Skeletal muscle satellite cell (primary cell): ENCODE data around the gene COL1A1. TPM values are rescaled to one million over a fixed set of nuclear protein-coding genes. Genes with fewer than 3 reads are reported as not detected.

Experiments
- H3K27me3 ChIP-seq: 2 replicates; pipeline ENCODE4 v1.7.0; 2013; ENCODE audit warnings: low read length; ENCODE audit not compliant: control insufficient read depth, insufficient read depth
- H3K36me3 ChIP-seq: 2 replicates; pipeline ENCODE4 v1.7.0; 2013; ENCODE audit warnings: mild to moderate bottlenecking, control low read depth, low read length; ENCODE audit not compliant: insufficient read depth
- H3K4me1 ChIP-seq: 2 replicates; pipeline ENCODE4 v1.7.0; 2013; ENCODE audit warnings: low read length; ENCODE audit not compliant: control insufficient read depth, insufficient read depth
- H3K4me2 ChIP-seq: 2 replicates; pipeline ENCODE4 v1.7.0; 2013; ENCODE audit warnings: mild to moderate bottlenecking, low read length
- H3K4me3 ChIP-seq: 2 replicates; pipeline ENCODE4 v1.7.0; 2013; ENCODE audit warnings: low read length
- H3K9ac ChIP-seq: 2 replicates; pipeline ENCODE4 v1.7.0; 2013; ENCODE audit warnings: mild to moderate bottlenecking, low read depth, low read length, moderate library complexity
- H3K9me3 ChIP-seq: replicated peaks from 2 replicates; pipeline ENCODE4 v1.7.0; 2013; ENCODE audit warnings: mild to moderate bottlenecking, control low read depth, low read length
- total RNA-seq: library from RNA; depleted of rRNA; stranded (reverse); fragments of >200 nt; gene quantifications from 2 replicates; pipeline ENCODE4 v1.2.3, GENCODE V29; 2012; rRNA removed

COL1A1 gene
- total RNA-seq, result 1,202 and 1,869 TPM in 2 replicates

- H3K4me3 ChIP-seq, result peak within 1 kb of the TSS; percentile 85
- peak within 1 kb of the TSS; percentile 100 for H3K9ac ChIP-seq
- H3K4me1 ChIP-seq, result peaks cover 74% of the 10 kb centered on the region
- peaks cover 38% of the 10 kb centered on the region for H3K36me3 ChIP-seq
- H3K9me3 ChIP-seq, result no peaks in the 10 kb centered on the region
- H3K4me2 ChIP-seq, result peak within 1 kb of the TSS; percentile 83
- no peaks in the 10 kb centered on the region for H3K27me3 ChIP-seq
Observed at GRCh38 chr17:50201276-50201854, at the start of gene COL1A1. Gene COL1A1 (minus strand): TSS chr17:50201631. CDS start chr17:50201513, 118 bp downstream.

DNA sequence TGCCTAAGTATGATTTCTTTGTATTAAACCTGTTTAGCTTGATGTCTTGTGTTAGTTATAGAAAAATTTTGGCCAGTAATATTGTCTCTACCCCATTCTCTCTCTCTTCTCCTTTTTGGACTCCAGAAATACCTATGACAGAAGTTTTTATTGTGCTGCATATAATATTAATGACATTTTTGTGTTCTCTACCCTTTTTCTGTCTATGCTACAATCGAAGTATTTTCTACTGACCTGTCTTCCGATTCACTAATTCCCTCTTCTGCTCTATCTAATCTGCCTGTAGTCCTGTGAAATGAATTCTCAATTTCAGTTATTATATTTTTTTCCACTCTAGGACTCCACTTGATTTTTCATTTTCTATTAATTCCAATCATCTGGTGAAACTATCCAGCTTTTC is 46.8 kb upstream of the COL1A1 start:
- no peak overlapping the region for H3K4me2 ChIP-seq

DNA sequence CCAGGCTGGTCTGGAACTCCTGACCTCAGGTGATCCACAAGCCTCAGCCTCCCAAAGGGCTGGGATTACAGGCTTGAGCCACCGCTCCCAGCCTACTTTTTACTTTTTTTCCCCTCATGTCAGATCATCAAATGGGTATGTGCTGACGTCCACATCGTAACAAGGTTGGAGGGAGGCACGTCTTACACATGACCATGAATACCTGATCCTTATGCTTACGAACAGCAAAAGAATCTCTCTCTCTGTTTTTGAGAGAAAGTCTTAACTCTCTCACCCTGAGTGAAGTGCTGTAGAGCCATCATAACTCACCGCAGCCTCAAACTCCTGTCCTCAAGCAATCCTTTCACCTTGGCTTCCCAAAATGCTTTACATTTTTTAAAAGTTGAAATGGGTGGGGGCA is 43.3 kb upstream of the COL1A1 start:
- Histone ChIP-seq H3K9ac (no peak overlapping the region), H3K27me3 (no peaks in the 10 kb centered on the region), H3K4me2 (no peak overlapping the region), H3K36me3 (no peaks in the 10 kb centered on the region), H3K9me3 (peaks cover 12% of the 10 kb centered on the region), H3K4me3 (no peak overlapping the region), H3K4me1 (peaks cover 4% of the 10 kb centered on the region)

More for the DNA sequence above, 46.8 kb upstream of the COL1A1 start:
- Histone ChIP-seq H3K9ac (no peak overlapping the region), H3K27me3 (no peaks in the 10 kb centered on the region), H3K9me3 (peaks cover 12% of the 10 kb centered on the region), H3K4me1 (no peaks in the 10 kb centered on the region), H3K36me3 (no peaks in the 10 kb centered on the region), H3K4me3 (no peak overlapping the region)

DNA sequence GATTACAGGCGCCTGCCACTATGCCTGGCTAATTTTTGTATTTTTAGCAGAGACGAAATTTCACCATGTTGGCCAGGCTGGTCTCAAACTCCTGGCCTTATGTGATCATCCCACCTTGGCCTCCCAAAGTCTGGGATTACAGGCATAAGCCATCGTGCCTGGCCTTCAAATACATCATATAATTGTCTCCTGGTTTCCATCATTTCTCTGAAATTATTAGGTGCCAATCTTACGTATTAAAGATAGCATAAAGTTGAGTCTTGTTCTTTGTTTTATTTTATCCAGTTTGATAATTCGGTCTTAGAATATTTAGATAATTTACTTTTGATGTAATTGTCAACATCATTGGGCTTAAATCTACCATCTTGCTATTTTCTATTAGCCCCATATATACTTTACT is 40.0 kb upstream of the COL1A1 start:
- Histone ChIP-seq H3K9me3 (no peaks in the 10 kb centered on the region), H3K27me3 (no peaks in the 10 kb centered on the region), H3K4me3 (no peak overlapping the region), H3K4me2 (no peak overlapping the region), H3K9ac (no peak overlapping the region), H3K4me1 (peaks cover 4% of the 10 kb centered on the region), H3K36me3 (no peaks in the 10 kb centered on the region)

- H3K9ac ChIP-seq, result no peak overlapping the region
- no peak overlapping the region for H3K4me2 ChIP-seq
- H3K4me1 ChIP-seq, result peaks cover 4% of the 10 kb centered on the region
- no peaks in the 10 kb centered on the region for H3K9me3 ChIP-seq
- H3K4me3 ChIP-seq, result no peak overlapping the region
- H3K27me3 ChIP-seq, result no peaks in the 10 kb centered on the region
- H3K36me3 ChIP-seq, result no peaks in the 10 kb centered on the region
Observed at GRCh38 chr17:50240851-50241250, 39.4 kb upstream of the COL1A1 start.

DNA sequence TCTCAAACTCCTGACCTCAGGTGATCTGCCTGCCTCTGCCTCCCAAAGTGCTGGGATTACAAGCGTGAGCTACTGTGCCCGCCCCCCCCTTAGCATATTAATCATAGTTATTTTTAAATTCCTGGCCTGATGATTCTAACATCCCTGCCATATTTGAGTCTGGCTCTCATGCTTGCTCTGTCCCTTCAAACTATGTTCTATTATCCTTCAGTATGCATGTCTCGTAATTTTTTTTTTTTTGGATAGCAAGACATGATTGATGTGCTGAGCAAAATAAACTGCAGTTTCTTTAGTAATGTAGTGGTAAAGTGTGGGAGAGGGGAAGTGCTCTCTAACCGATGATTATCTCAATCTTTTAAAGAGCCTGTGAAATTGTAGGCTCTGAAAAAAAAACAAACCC is 38.5 kb upstream of the COL1A1 start:
- Histone ChIP-seq H3K36me3 (no peaks in the 10 kb centered on the region), H3K4me2 (no peak overlapping the region), H3K4me1 (peaks cover 4% of the 10 kb centered on the region), H3K9me3 (no peaks in the 10 kb centered on the region), H3K4me3 (no peak overlapping the region), H3K27me3 (no peaks in the 10 kb centered on the region), H3K9ac (no peak overlapping the region)

DNA sequence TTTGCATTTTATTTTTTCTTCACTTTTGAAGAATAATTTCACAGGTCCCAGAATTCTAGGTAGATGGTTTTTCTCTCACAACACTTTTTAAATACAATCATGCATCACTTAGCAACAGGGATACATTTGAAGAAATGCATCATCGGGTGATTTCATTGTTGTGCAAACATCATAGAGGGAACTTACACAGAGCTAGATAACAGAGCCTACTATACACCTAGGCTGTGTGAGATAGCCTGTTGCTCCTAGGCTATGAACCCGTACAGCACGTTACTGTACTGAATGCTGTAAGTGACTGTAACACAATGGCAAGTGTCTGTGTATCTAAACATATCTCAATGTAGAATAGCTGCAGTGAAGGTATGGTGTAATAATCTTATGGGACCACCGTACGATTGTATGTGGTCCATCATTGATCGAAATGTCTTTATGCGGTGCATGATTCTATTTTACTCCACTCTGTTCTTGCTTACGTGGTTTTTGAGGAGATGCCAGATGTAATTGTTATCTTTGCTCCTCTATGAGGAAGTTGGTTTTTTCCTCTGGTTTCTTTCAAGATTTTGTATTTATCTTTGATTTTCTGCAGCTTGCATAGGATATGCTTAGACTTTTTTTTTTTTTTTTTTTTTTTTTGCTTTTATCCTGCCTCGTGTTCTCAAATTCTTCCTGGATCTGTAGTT is 37.3 kb upstream of the COL1A1 start:
- H3K4me3 ChIP-seq, result no peak overlapping the region
- no peaks in the 10 kb centered on the region for H3K36me3 ChIP-seq
- no peak overlapping the region for H3K9ac ChIP-seq
- H3K4me1 ChIP-seq, result peaks cover 4% of the 10 kb centered on the region
- no peak overlapping the region for H3K4me2 ChIP-seq
- no peaks in the 10 kb centered on the region for H3K27me3 ChIP-seq
- no peaks in the 10 kb centered on the region for H3K9me3 ChIP-seq

GRCh38 chr17:50237901-50238300 is 36.5 kb upstream of the COL1A1 start:
- H3K4me2 ChIP-seq, result no peak overlapping the region
- H3K9ac ChIP-seq, result no peak overlapping the region
- H3K27me3 ChIP-seq, result no peaks in the 10 kb centered on the region
- no peaks in the 10 kb centered on the region for H3K9me3 ChIP-seq
- H3K4me1 ChIP-seq, result peaks cover 4% of the 10 kb centered on the region
- H3K36me3 ChIP-seq, result no peaks in the 10 kb centered on the region
- H3K4me3 ChIP-seq, result no peak overlapping the region

DNA sequence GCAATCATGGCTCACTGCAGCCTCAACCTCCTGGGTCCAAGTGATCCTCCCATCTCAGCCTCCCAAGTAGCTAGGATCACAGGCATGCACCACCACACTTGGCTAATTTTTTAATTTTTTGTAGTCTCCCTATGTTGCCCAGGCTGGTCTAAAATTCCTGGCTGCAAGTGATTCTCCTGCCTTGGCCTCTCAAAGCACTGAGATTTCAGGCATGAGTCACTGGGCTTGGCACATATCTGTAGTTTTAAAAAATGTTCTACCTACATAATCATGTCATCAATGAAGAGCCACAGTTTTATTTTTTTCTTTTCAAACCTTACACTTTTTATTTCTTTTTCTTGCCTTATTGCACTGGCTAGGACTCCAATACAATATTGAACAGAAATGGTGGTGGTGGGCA is 33.1 kb upstream of the COL1A1 start:
- Histone ChIP-seq H3K9ac (no peak overlapping the region), H3K4me2 (no peak overlapping the region), H3K4me1 (no peaks in the 10 kb centered on the region), H3K36me3 (no peaks in the 10 kb centered on the region), H3K4me3 (no peak overlapping the region), H3K27me3 (no peaks in the 10 kb centered on the region), H3K9me3 (no peaks in the 10 kb centered on the region)

DNA sequence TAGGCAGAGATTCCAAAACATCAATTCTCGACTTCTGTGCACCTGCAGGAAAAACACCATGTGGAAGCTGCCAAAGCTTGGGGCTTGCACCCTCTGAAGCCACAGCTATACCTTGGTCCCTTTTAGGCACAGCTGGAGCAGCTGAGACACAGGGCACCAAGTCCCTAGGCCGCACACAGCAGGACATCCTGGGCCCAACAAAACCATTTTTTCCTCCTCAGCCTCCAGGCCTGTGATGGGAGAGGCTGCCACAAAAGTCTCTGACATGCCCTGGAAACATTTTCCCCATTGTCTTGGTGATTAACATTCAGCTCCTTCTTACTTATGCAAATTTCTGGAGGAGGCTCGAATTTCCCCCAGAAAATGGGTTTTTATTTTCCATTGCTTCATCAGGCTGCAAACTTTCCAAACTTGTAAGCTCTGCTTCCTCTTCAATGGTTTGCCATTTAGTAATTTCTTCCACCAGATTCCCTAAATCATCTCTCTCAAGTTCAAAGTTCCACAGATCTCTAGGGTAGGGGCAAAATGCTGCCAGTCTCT is 24.3 kb upstream of the COL1A1 start:
- Histone ChIP-seq H3K36me3 (no peaks in the 10 kb centered on the region), H3K4me2 (no peak overlapping the region), H3K9me3 (no peaks in the 10 kb centered on the region), H3K27me3 (no peaks in the 10 kb centered on the region), H3K9ac (no peak overlapping the region), H3K4me1 (peaks cover 19% of the 10 kb centered on the region), H3K4me3 (no peak overlapping the region)

DNA sequence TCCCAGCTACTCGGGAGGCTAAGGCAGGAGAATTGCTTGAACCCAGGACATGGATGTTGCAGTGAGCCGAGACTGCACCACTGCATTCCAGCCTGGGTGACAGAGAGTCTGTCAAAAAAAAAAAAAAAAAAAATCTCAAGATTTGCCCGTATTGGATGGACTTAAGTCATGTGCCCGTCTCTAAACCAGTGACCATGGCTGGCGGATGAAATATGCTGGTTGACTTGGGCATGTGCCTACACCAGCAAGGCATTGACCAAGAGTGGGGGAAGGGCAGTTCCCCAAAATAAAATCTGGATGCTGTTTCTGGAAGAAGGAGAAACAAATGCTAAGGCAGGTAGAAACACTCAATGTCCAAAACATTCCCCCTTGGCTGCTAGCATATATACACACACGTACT is 21.5 kb upstream of the COL1A1 start:
- H3K4me2 ChIP-seq, result no peak overlapping the region
- H3K4me3 ChIP-seq, result no peak overlapping the region
- no peaks in the 10 kb centered on the region for H3K27me3 ChIP-seq
- no peaks in the 10 kb centered on the region for H3K9me3 ChIP-seq
- peaks cover 45% of the 10 kb centered on the region for H3K4me1 ChIP-seq
- H3K36me3 ChIP-seq, result no peaks in the 10 kb centered on the region
- H3K9ac ChIP-seq, result no peak overlapping the region
